ENCODE results near the gene MPRIP. TPM values are rescaled to one million over a fixed set of nuclear protein-coding genes. Genes with fewer than 3 reads are reported as not detected.
"Not testable (repeated sequence)": the region's sequence is repeated elsewhere in the genome, so short reads cannot be mapped to it uniquely, and the experiment has no call there.

MPRIP gene
- total RNA-seq, 2 donors from 2014 or later: 84.3 to 258 TPM

DNA sequence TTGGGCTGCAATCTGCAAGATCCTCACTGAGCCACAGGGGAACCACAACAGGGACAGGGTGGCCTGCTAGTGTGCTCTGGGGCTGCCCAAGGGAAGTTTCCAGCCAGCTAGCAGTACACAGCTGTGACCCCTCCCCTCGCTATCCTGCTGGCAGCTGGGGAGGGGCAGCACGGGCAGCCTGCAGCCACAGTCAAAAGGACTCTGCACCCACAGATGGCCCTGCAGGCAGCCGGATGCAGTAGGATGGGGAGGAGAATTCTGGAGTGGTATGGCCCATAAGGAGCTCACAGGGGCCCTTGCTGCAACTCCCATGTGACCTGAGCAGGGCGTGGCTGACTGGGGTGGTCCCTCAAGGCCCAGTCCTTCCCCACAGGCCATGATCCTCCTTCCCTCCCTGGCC, 89.6 kb downstream of the MPRIP start:
- Histone ChIP-seq H3K9me3 (no peaks in the 10 kb centered on the region), H3K4me1 (replicated peaks) (no peaks in the 10 kb centered on the region), H3K27ac (no peak overlapping the region), H3K4me3 (no peak overlapping the region), H3K27me3 (replicated peaks; ENCODE audit: insufficient read depth) (no peaks in the 10 kb centered on the region), H3K36me3 (peaks cover 0 to 4% of the 10 kb centered on the region in 2 donors)
- TF ChIP-seq POLR2A (IDR thresholded peaks at IDR 0.05): no peak
- no peak for TF ChIP-seq CTCF (IDR thresholded peaks at IDR 0.05)
- TF ChIP-seq POLR2AphosphoS5 (IDR thresholded peaks at IDR 0.05): no peak
- no peak for DNase-seq (ENCODE audit: low spot score)
- intact Hi-C loops (cut with DNase I): no loop called here
- WGBS: 82% methylated on average over 4 of the region's 4 CpGs

GRCh38 chr17:17132746-17133145, 90.5 kb downstream of the MPRIP start:
- no peaks in the 10 kb centered on the region for H3K4me1 ChIP-seq (replicated peaks)
- no peaks in the 10 kb centered on the region for H3K9me3 ChIP-seq
- no peak overlapping the region for H3K4me3 ChIP-seq
- H3K27me3 ChIP-seq (replicated peaks; ENCODE audit: insufficient read depth): no peaks in the 10 kb centered on the region
- DNase-seq (ENCODE audit: low spot score): no peak
- H3K27ac ChIP-seq: no peak overlapping the region
- peaks cover 0 to 4% of the 10 kb centered on the region in 2 donors for H3K36me3 ChIP-seq
- TF ChIP-seq POLR2A (IDR thresholded peaks at IDR 0.05): no peak
- TF ChIP-seq CTCF (IDR thresholded peaks at IDR 0.05): no peak
- TF ChIP-seq POLR2AphosphoS5 (IDR thresholded peaks at IDR 0.05): no peak
- WGBS: 59% methylated on average over 8 of the region's 8 CpGs
- intact Hi-C loops (cut with DNase I): no loop called here

GRCh38 chr17:17134051-17134956, 92.0 kb downstream of the MPRIP start:
- Histone ChIP-seq H3K9me3 (no peaks in the 10 kb centered on the region), H3K36me3 (peaks cover 14 to 17% of the 10 kb centered on the region in 2 donors), H3K4me3 (no peak overlapping the region), H3K4me1 (replicated peaks) (no peaks in the 10 kb centered on the region), H3K27ac (no peak overlapping the region), H3K27me3 (replicated peaks; ENCODE audit: insufficient read depth) (no peaks in the 10 kb centered on the region)
- no peak for DNase-seq (ENCODE audit: low spot score)
- TF ChIP-seq CTCF (IDR thresholded peaks at IDR 0.05) (no peak), POLR2AphosphoS5 (IDR thresholded peaks at IDR 0.05) (no peak), POLR2A (IDR thresholded peaks at IDR 0.05) (no peak)
- WGBS: 79% methylated on average over 14 of the region's 14 CpGs
- intact Hi-C loops (cut with DNase I): no loop called here

GRCh38 chr17:17134957-17135333, 92.7 kb downstream of the MPRIP start:
- no peak overlapping the region for H3K4me3 ChIP-seq
- intact Hi-C loops (cut with DNase I): no loop called here
- no peak for DNase-seq (ENCODE audit: low spot score)
- no peaks in the 10 kb centered on the region for H3K27me3 ChIP-seq (replicated peaks; ENCODE audit: insufficient read depth)
- H3K36me3 ChIP-seq: peaks cover 18 to 20% of the 10 kb centered on the region in 2 donors
- H3K4me1 ChIP-seq (replicated peaks): no peaks in the 10 kb centered on the region
- TF ChIP-seq POLR2AphosphoS5 (IDR thresholded peaks at IDR 0.05) (no peak), POLR2A (IDR thresholded peaks at IDR 0.05) (no peak), CTCF (IDR thresholded peaks at IDR 0.05) (no peak)
- H3K9me3 ChIP-seq: no peaks in the 10 kb centered on the region
- 51% methylated on average over 3 of the region's 3 CpGs for WGBS
- no peak overlapping the region for H3K27ac ChIP-seq

GRCh38 chr17:17136221-17136620, 94.0 kb downstream of the MPRIP start:
- H3K36me3 ChIP-seq: peaks cover 14 to 20% of the 10 kb centered on the region in 2 donors
- H3K4me3 ChIP-seq; DNase-seq (ENCODE audit: low spot score); H3K27me3 ChIP-seq (replicated peaks; ENCODE audit: insufficient read depth); intact Hi-C loops (cut with DNase I); H3K4me1 ChIP-seq (replicated peaks); H3K27ac ChIP-seq; H3K9me3 ChIP-seq: not testable (repeated sequence)
- WGBS: 93% methylated on average over 5 of the region's 5 CpGs
